HepG2 (cell line): ENCODE results near the gene CPPED1. TPM values are rescaled to one million over a fixed set of nuclear protein-coding genes. Genes with fewer than 3 reads are reported as not detected.

Source experiments
- GZF1 ChIP-seq: sonication (generic); formaldehyde crosslinking; IDR thresholded peaks from 2 replicates; pipeline ENCODE4 v1.5.1; 2020; ENCODE audit warnings: mild to moderate bottlenecking, missing genetic modification reagents
- TCF7 ChIP-seq: sonication (generic); IDR thresholded peaks from 2 replicates; pipeline ENCODE4 v1.6.1; 2016; ENCODE audit warnings: antibody characterized with exemption, low read depth
- ZFP36 ChIP-seq: fragments of 150-350 bp; IDR thresholded peaks from 2 replicates; pipeline ENCODE4 v1.6.1; 2018; ENCODE audit warnings: borderline replicate concordance, low read length, low read depth; ENCODE audit not compliant: partially characterized antibody
- ZNF660 ChIP-seq: sonication (generic); formaldehyde crosslinking; IDR thresholded peaks from 2 replicates; pipeline ENCODE4 v1.5.1; 2020; ENCODE audit warnings: mild to moderate bottlenecking, low read depth, missing genetic modification reagents, borderline replicate concordance
- polyA plus RNA-seq, 8 experiments: library from polyadenylated mRNA; depleted of rRNA in 3 of 8; stranded (reverse) in 7 of 8; unstranded in 1 of 8; fragments of >200 nt; fragmentation: Illumina TruSeq in 4 of 8; extraction: Trizol in 4 of 8; gene quantifications; 2 replicates each; pipeline versions ENCODE4 v1.2.1 to v1.2.3, GENCODE V29; 2011 to 2016; ENCODE audit warnings: low read depth in 4 of 8, missing spikeins in 1 of 8, mixed read lengths in 1 of 8; ENCODE audit not compliant: insufficient read depth in 1 of 8
- total RNA-seq, 5 experiments: library from RNA; depleted of rRNA; stranded (reverse); fragments of >200 nt; fragmentation: Illumina TruSeq; extraction: Trizol; gene quantifications; 2 replicates each; pipeline ENCODE4 v1.2.3, GENCODE V29; 2016; ENCODE audit warnings: low read depth in 1 of 5
- TF ChIP-seq, protein P1 (sequence below), 2 experiments: sonication (generic) in 1 of 2; formaldehyde crosslinking in 1 of 2; IDR thresholded peaks; 2 replicates each; pipeline versions ENCODE4 v1.5.1 to v1.6.1; 2011 to 2020; ENCODE audit warnings: borderline replicate concordance in 1 of 2, low read depth in 1 of 2, low read length in 1 of 2, mild to moderate bottlenecking in 1 of 2, missing genetic modification reagents in 1 of 2, moderate library complexity in 1 of 2
- TF ChIP-seq, protein P2 (sequence below): sonication (generic); formaldehyde crosslinking; IDR thresholded peaks from 2 replicates; pipeline ENCODE4 v1.5.0; 2020; ENCODE audit warnings: mild to moderate bottlenecking, missing genetic modification reagents, borderline replicate concordance
- TF ChIP-seq, protein P3 (sequence below): sonication (generic); formaldehyde crosslinking; IDR thresholded peaks from 2 replicates; pipeline ENCODE4 v1.4.0; 2020; ENCODE audit warnings: missing genetic modification reagents

CPPED1 gene
- total and polyA plus RNA-seq, 2 of the 13 experiments (the other 11 are each of a cell fraction or from before 2014, with no cell fraction given): 66.6 to 71.3 TPM

DNA sequence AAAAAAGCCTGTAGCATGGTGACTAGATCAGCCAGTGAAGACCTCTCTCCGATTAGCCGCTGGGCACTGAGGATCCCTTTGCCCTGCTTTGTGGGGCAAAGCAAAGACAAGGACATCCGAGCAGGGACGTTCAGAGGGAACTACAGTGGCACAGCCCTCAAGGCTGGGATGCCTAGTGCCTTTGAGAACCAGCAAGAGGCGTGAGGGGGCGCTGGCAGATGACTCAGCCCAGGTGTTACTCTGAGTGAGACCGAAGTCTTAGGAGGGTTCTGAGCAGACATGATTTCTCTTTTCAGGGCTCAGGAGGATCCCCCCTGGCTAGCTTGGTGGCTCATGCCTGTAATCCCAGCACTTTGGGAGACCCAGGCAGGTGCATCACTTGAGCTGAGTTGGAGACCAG lies 178.6 kb downstream of the CPPED1 start (continued):
- TF ChIP-seq, protein P1, sequence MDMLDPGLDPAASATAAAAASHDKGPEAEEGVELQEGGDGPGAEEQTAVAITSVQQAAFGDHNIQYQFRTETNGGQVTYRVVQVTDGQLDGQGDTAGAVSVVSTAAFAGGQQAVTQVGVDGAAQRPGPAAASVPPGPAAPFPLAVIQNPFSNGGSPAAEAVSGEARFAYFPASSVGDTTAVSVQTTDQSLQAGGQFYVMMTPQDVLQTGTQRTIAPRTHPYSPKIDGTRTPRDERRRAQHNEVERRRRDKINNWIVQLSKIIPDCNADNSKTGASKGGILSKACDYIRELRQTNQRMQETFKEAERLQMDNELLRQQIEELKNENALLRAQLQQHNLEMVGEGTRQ (IDR thresholded peaks at IDR 0.05; ENCODE audit: low read depth, low read length): no peak
- TF ChIP-seq, protein P1 (CRISPR knock-in tag; IDR thresholded peaks at IDR 0.05; ENCODE audit: borderline replicate concordance): no peak
- TF ChIP-seq ZFP36: no peak
- TF ChIP-seq, protein P2, sequence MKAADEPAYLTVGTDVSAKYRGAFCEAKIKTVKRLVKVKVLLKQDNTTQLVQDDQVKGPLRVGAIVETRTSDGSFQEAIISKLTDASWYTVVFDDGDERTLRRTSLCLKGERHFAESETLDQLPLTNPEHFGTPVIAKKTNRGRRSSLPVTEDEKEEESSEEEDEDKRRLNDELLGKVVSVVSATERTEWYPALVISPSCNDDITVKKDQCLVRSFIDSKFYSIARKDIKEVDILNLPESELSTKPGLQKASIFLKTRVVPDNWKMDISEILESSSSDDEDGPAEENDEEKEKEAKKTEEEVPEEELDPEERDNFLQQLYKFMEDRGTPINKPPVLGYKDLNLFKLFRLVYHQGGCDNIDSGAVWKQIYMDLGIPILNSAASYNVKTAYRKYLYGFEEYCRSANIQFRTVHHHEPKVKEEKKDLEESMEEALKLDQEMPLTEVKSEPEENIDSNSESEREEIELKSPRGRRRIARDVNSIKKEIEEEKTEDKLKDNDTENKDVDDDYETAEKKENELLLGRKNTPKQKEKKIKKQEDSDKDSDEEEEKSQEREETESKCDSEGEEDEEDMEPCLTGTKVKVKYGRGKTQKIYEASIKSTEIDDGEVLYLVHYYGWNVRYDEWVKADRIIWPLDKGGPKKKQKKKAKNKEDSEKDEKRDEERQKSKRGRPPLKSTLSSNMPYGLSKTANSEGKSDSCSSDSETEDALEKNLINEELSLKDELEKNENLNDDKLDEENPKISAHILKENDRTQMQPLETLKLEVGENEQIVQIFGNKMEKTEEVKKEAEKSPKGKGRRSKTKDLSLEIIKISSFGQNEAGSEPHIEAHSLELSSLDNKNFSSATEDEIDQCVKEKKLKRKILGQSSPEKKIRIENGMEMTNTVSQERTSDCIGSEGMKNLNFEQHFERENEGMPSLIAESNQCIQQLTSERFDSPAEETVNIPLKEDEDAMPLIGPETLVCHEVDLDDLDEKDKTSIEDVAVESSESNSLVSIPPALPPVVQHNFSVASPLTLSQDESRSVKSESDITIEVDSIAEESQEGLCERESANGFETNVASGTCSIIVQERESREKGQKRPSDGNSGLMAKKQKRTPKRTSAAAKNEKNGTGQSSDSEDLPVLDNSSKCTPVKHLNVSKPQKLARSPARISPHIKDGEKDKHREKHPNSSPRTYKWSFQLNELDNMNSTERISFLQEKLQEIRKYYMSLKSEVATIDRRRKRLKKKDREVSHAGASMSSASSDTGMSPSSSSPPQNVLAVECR (CRISPR knock-in tag): no peak
- no peak for TF ChIP-seq ZNF660 (CRISPR knock-in tag)
- TF ChIP-seq, protein P3, sequence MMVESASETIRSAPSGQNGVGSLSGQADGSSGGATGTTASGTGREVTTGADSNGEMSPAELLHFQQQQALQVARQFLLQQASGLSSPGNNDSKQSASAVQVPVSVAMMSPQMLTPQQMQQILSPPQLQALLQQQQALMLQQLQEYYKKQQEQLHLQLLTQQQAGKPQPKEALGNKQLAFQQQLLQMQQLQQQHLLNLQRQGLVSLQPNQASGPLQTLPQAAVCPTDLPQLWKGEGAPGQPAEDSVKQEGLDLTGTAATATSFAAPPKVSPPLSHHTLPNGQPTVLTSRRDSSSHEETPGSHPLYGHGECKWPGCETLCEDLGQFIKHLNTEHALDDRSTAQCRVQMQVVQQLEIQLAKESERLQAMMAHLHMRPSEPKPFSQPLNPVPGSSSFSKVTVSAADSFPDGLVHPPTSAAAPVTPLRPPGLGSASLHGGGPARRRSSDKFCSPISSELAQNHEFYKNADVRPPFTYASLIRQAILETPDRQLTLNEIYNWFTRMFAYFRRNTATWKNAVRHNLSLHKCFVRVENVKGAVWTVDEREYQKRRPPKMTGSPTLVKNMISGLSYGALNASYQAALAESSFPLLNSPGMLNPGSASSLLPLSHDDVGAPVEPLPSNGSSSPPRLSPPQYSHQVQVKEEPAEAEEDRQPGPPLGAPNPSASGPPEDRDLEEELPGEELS (CRISPR knock-in tag): no peak
- no peak for TF ChIP-seq TCF7
- no peak for TF ChIP-seq GZF1 (CRISPR knock-in tag)
